ENCODE data around the gene CCDC178. TPM values are rescaled to one million over a fixed set of nuclear protein-coding genes. Genes with fewer than 3 reads are reported as not detected.

The CCDC178 gene
- total and polyA plus RNA-seq, 12 donors: 0.13 to 6.5 (median 0.87) TPM; not detected in 5

DNA sequence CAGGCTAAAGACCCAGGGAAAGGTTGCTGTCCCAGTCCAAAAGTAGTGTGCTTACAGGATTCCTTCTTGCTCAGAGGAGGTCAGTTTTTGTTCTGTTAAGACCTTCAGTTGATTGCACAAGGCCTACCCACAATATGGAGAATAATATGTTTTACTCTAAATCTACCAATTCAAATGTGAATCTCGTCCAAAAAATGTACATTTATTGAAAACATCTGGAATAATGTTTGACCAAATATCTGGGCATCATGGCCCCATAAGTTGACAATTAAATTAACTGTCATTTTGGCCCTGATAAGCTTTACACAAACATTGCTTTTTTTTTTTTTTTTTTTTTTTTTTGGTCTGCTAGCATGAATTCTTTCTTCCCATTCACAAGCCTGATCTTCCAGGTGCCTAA is 109.8 kb downstream of the CCDC178 start:
- intact Hi-C loops (cut with DNase I): no loop called here
- H3K36me3 ChIP-seq (replicated peaks in 1 of 2): no peaks in the 10 kb centered on the region
- no peak overlapping the region for H3K4me3 ChIP-seq
- no peak for TF ChIP-seq POLR2A (IDR thresholded peaks at IDR 0.05)
- TF ChIP-seq, protein P1, sequence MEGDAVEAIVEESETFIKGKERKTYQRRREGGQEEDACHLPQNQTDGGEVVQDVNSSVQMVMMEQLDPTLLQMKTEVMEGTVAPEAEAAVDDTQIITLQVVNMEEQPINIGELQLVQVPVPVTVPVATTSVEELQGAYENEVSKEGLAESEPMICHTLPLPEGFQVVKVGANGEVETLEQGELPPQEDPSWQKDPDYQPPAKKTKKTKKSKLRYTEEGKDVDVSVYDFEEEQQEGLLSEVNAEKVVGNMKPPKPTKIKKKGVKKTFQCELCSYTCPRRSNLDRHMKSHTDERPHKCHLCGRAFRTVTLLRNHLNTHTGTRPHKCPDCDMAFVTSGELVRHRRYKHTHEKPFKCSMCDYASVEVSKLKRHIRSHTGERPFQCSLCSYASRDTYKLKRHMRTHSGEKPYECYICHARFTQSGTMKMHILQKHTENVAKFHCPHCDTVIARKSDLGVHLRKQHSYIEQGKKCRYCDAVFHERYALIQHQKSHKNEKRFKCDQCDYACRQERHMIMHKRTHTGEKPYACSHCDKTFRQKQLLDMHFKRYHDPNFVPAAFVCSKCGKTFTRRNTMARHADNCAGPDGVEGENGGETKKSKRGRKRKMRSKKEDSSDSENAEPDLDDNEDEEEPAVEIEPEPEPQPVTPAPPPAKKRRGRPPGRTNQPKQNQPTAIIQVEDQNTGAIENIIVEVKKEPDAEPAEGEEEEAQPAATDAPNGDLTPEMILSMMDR (IDR thresholded peaks at IDR 0.05): no peak
- no peak for DNase-seq
- no peaks in the 10 kb centered on the region for H3K9me3 ChIP-seq (replicated peaks in 1 of 3)
- H3K4me1 ChIP-seq (replicated peaks in 1 of 2): no peaks in the 10 kb centered on the region
- no peaks in the 10 kb centered on the region for H3K27me3 ChIP-seq
- H3K27ac ChIP-seq: no peak overlapping the region
- WGBS, 4 donors: 41 to 58% (median 50%) methylated on average over 1 of the region's 1 CpG

- WGBS, 4 donors: 68 to 78% (median 74%) methylated on average over 4 of the region's 4 CpGs
- Histone ChIP-seq H3K36me3 (replicated peaks in 1 of 2) (no peaks in the 10 kb centered on the region), H3K4me3 (no peak overlapping the region), H3K4me1 (replicated peaks in 1 of 2) (no peaks in the 10 kb centered on the region), H3K27ac (no peak overlapping the region), H3K27me3 (no peaks in the 10 kb centered on the region), H3K9me3 (replicated peaks in 1 of 3) (no peaks in the 10 kb centered on the region)
- TF ChIP-seq, protein P1 (IDR thresholded peaks at IDR 0.05): no peak
- no peak for TF ChIP-seq POLR2A (IDR thresholded peaks at IDR 0.05)
- no peak for DNase-seq
- intact Hi-C loops (cut with DNase I): no loop called here
These were observed 113.5 kb downstream of the CCDC178 start for GRCh38 chr18:33326975-33327374.

GRCh38 chr18:33317640-33318039 is 122.9 kb downstream of the CCDC178 start:
- no peaks in the 10 kb centered on the region for H3K4me1 ChIP-seq (replicated peaks in 1 of 2)
- H3K4me3 ChIP-seq: no peak overlapping the region
- intact Hi-C loops (cut with DNase I): no loop called here
- no peaks in the 10 kb centered on the region for H3K27me3 ChIP-seq
- H3K36me3 ChIP-seq (replicated peaks in 1 of 2): no peaks in the 10 kb centered on the region
- TF ChIP-seq POLR2A (IDR thresholded peaks at IDR 0.05): no peak
- TF ChIP-seq, protein P1 (IDR thresholded peaks at IDR 0.05): no peak
- no peak for DNase-seq
- 75 to 91% (median 85%) methylated on average over 2 of the region's 2 CpGs for WGBS, 4 donors
- H3K9me3 ChIP-seq (replicated peaks in 1 of 3): no peaks in the 10 kb centered on the region
- H3K27ac ChIP-seq: no peak overlapping the region

- no peak overlapping the region for H3K4me3 ChIP-seq
- H3K27me3 ChIP-seq: no peaks in the 10 kb centered on the region
- H3K9me3 ChIP-seq (replicated peaks in 1 of 3): no peaks in the 10 kb centered on the region
- no peak for DNase-seq
- H3K27ac ChIP-seq: no peak overlapping the region
- no peaks in the 10 kb centered on the region for H3K4me1 ChIP-seq (replicated peaks in 1 of 2)
- intact Hi-C loops (cut with DNase I): no loop called here
- no peak for TF ChIP-seq POLR2A (IDR thresholded peaks at IDR 0.05)
- TF ChIP-seq, protein P1 (IDR thresholded peaks at IDR 0.05): no peak
- WGBS, 4 donors: 75 to 95% (median 87%) methylated on average over 3 to 33 of the region's 33 CpGs
- no peaks in the 10 kb centered on the region for H3K36me3 ChIP-seq (replicated peaks in 1 of 2)
These were observed 124.4 kb downstream of the CCDC178 start for GRCh38 chr18:33316146-33316587.

Measured in adrenal gland (tissue), 12 donors.